HEK293 (cell line): Measurements from ENCODE around the gene ABCG1.

Experiments
- CTCF ChIA-PET: fragments of 350-600 bp; formaldehyde crosslinking; extraction: SDS; loops from one replicate; lab custom pipeline; 2021; ENCODE audit warnings: antibody characterized with exemption; lab: Yijun Ruan, JAX
- POLR2A ChIA-PET: fragments of 300-600 bp; formaldehyde crosslinking; extraction: SDS; loops from one replicate; lab custom pipeline; 2020; ENCODE audit warnings: antibody characterized with exemption, inconsistent platforms; lab: Yijun Ruan, JAX
- H3K27ac ChIP-seq: fragments of 200-500 bp; sonication (Bioruptor generic); 2 replicates; pipeline ENCODE4 v1.5.1; 2014; ENCODE audit warnings: low read depth, low read length, control low read depth, inconsistent platforms; ENCODE audit errors: extremely low read depth
- H3K36me3 ChIP-seq, 2 experiments: fragments of 200-500 bp in 1 of 2; sonication (Bioruptor generic) in 1 of 2; 1 replicate in 1 of 2; 2 replicates in 1 of 2; pipeline ENCODE4 v1.5.1; 2014 to 2017; ENCODE audit warnings: inconsistent platforms in 2 of 2, low read length in 2 of 2; ENCODE audit not compliant: control insufficient read depth in 2 of 2, insufficient read depth in 1 of 2
- H3K4me1 ChIP-seq: fragments of 200-500 bp; sonication (Bioruptor generic); 2 replicates; pipeline ENCODE4 v1.5.1; 2014; ENCODE audit warnings: mild to moderate bottlenecking, low read length, inconsistent platforms; ENCODE audit not compliant: control insufficient read depth, insufficient read depth
- H3K4me3 ChIP-seq: 2 replicates; pipeline ENCODE4 v1.5.1; 2011; ENCODE audit warnings: low read depth, mild to moderate bottlenecking, control low read depth, low read length, moderate library complexity
- H3K9me3 ChIP-seq: fragments of 200-500 bp; sonication (Bioruptor generic); 2 replicates; pipeline ENCODE4 v1.5.1; 2014; ENCODE audit warnings: low read depth, low read length, inconsistent platforms; ENCODE audit not compliant: control insufficient read depth, insufficient read depth
- AEBP2 ChIP-seq: fragments of 450-650 bp; formaldehyde crosslinking; IDR thresholded peaks from 2 replicates; pipeline ENCODE4 v1.5.1; 2016; ENCODE audit warnings: missing biosample characterization, missing genetic modification characterization, borderline replicate concordance
- KLF7 ChIP-seq: fragments of 450-650 bp; formaldehyde crosslinking; IDR thresholded peaks from 2 replicates; pipeline ENCODE4 v1.5.1; 2016; ENCODE audit warnings: missing biosample characterization, missing genetic modification characterization, borderline replicate concordance
- OVOL3 ChIP-seq: fragments of 450-650 bp; formaldehyde crosslinking; IDR thresholded peaks from 2 replicates; pipeline ENCODE4 v1.5.1; 2016; ENCODE audit warnings: missing biosample characterization, missing genetic modification characterization
- PRDM4 ChIP-seq: fragments of 450-650 bp; formaldehyde crosslinking; IDR thresholded peaks from 2 replicates; pipeline ENCODE4 v1.5.1; 2017; ENCODE audit warnings: missing biosample characterization, missing genetic modification characterization
- RBAK ChIP-seq: fragments of 450-650 bp; formaldehyde crosslinking; IDR thresholded peaks from 2 replicates; pipeline ENCODE4 v1.5.1; 2016; ENCODE audit warnings: missing biosample characterization, missing genetic modification characterization
- SETDB1 ChIP-seq: IDR thresholded peaks from one replicate; pipeline ENCODE4 v1.6.1; 2017; ENCODE audit warnings: mild to moderate bottlenecking, low read length, moderate library complexity, mixed read lengths; ENCODE audit not compliant: insufficient read length
- SP7 ChIP-seq: fragments of 450-650 bp; formaldehyde crosslinking; IDR thresholded peaks from 2 replicates; pipeline ENCODE4 v1.5.1; 2016; ENCODE audit warnings: missing biosample characterization, missing genetic modification characterization
- ZBTB20 ChIP-seq: fragments of 450-650 bp; formaldehyde crosslinking; IDR thresholded peaks from 2 replicates; pipeline ENCODE4 v1.5.1; 2016; ENCODE audit warnings: missing biosample characterization, missing genetic modification characterization
- ZFP69B ChIP-seq: fragments of 450-650 bp; formaldehyde crosslinking; IDR thresholded peaks from 2 replicates; pipeline ENCODE4 v1.5.1; 2016; ENCODE audit warnings: missing biosample characterization, missing genetic modification characterization
- ZNF10 ChIP-seq: fragments of 450-650 bp; formaldehyde crosslinking; IDR thresholded peaks from 2 replicates; pipeline ENCODE4 v1.5.1; 2017; ENCODE audit warnings: missing biosample characterization, missing genetic modification characterization
- ZNF132 ChIP-seq: fragments of 450-650 bp; formaldehyde crosslinking; IDR thresholded peaks from 2 replicates; pipeline ENCODE4 v1.5.1; 2017; ENCODE audit warnings: missing biosample characterization, missing genetic modification characterization, borderline replicate concordance
- ZNF155 ChIP-seq: fragments of 450-650 bp; formaldehyde crosslinking; IDR thresholded peaks from 2 replicates; pipeline ENCODE4 v1.5.1; 2016; ENCODE audit warnings: missing biosample characterization, missing genetic modification characterization
- ZNF184 ChIP-seq: fragments of 450-650 bp; IDR thresholded peaks from 2 replicates; pipeline ENCODE4 v1.5.1; 2018; ENCODE audit warnings: missing biosample characterization, mild to moderate bottlenecking, missing genetic modification characterization
- ZNF202 ChIP-seq: fragments of 450-650 bp; formaldehyde crosslinking; IDR thresholded peaks from 2 replicates; pipeline ENCODE4 v1.5.1; 2016; ENCODE audit warnings: missing biosample characterization, missing genetic modification characterization, borderline replicate concordance
- ZNF214 ChIP-seq: fragments of 450-650 bp; formaldehyde crosslinking; IDR thresholded peaks from 2 replicates; pipeline ENCODE4 v1.5.1; 2017; ENCODE audit warnings: missing biosample characterization, mild to moderate bottlenecking, missing genetic modification characterization, borderline replicate concordance
- ZNF394 ChIP-seq: fragments of 450-650 bp; formaldehyde crosslinking; IDR thresholded peaks from 2 replicates; pipeline ENCODE4 v1.5.1; 2016; ENCODE audit warnings: missing biosample characterization, missing genetic modification characterization, mild to moderate bottlenecking, moderate library complexity, borderline replicate concordance
- ZNF398 ChIP-seq: fragments of 450-650 bp; formaldehyde crosslinking; IDR thresholded peaks from 2 replicates; pipeline ENCODE4 v1.5.1; 2017; ENCODE audit warnings: missing biosample characterization, missing genetic modification characterization
- ZNF48 ChIP-seq: fragments of 450-650 bp; formaldehyde crosslinking; IDR thresholded peaks from 2 replicates; pipeline ENCODE4 v1.5.1; 2016; ENCODE audit warnings: missing biosample characterization, missing genetic modification characterization
- ZNF571 ChIP-seq: fragments of 450-650 bp; formaldehyde crosslinking; IDR thresholded peaks from 2 replicates; pipeline ENCODE4 v1.5.0; 2017; ENCODE audit warnings: missing biosample characterization, missing genetic modification characterization
- ZNF624 ChIP-seq: fragments of 450-650 bp; formaldehyde crosslinking; IDR thresholded peaks from 2 replicates; pipeline ENCODE4 v1.5.1; 2017; ENCODE audit warnings: missing biosample characterization, missing genetic modification characterization
- ZNF658 ChIP-seq: fragments of 450-650 bp; formaldehyde crosslinking; IDR thresholded peaks from 2 replicates; pipeline ENCODE4; 2016; ENCODE audit warnings: missing biosample characterization, missing genetic modification characterization
- ZNF704 ChIP-seq: fragments of 450-650 bp; formaldehyde crosslinking; IDR thresholded peaks from 2 replicates; pipeline ENCODE4 v1.5.1; 2016; ENCODE audit warnings: missing biosample characterization, missing genetic modification characterization
- ZNF792 ChIP-seq: fragments of 450-650 bp; formaldehyde crosslinking; IDR thresholded peaks from 2 replicates; pipeline ENCODE4 v1.5.1; 2016; ENCODE audit warnings: missing biosample characterization, missing genetic modification characterization
- ZSCAN18 ChIP-seq: fragments of 450-650 bp; formaldehyde crosslinking; IDR thresholded peaks from 2 replicates; pipeline ENCODE4 v1.5.1; 2016; ENCODE audit warnings: missing biosample characterization, missing genetic modification characterization

Gene ABCG1

GRCh38 chr21:42188663-42189062, 30.3 kb upstream of the ABCG1 start:
- CTCF ChIA-PET: interaction anchor here (1.4 kb wide), 1 partner anchor 44 kb away, joined by 3 read pairs; no protein-coding TSS in a partner anchor
- H3K4me3 ChIP-seq: no peak overlapping the region
- H3K9me3 ChIP-seq: no peaks in the 10 kb centered on the region
- H3K27ac ChIP-seq: no peak overlapping the region
- POLR2A ChIA-PET: no interaction called here
- TF ChIP-seq ZNF214 (tag by site-specific recombination) (no peak), PRDM4 (no peak), ZNF658 (tag by site-specific recombination) (no peak), OVOL3 (tag by site-specific recombination) (no peak), KLF7 (tag by site-specific recombination) (no peak)
- no peaks in the 10 kb centered on the region for H3K4me1 ChIP-seq
- H3K36me3 ChIP-seq: no peaks in the 10 kb centered on the region; a peak in 1 of 3 replicates

- ChIA-PET CTCF (interaction anchor here (0.6 to 2.0 kb wide), 4 partner anchors 12 to 44 kb away, joined by 3 to 5 read pairs (median 4); no protein-coding TSS in a partner anchor), POLR2A (no interaction called here)
- Histone ChIP-seq H3K4me1 (no peaks in the 10 kb centered on the region), H3K4me3 (no peak overlapping the region), H3K36me3 (no peaks in the 10 kb centered on the region), H3K9me3 (no peaks in the 10 kb centered on the region), H3K27ac (no peak overlapping the region)
- TF ChIP-seq ZNF48 (tag by site-specific recombination) (no peak), ZNF792 (no peak), ZNF398 (tag by site-specific recombination) (no peak), ZNF571 (tag by site-specific recombination) (no peak), ZNF10 (no peak), ZNF624 (tag by site-specific recombination) (no peak), ZFP69B (tag by site-specific recombination) (no peak), ZNF202 (no peak), ZNF155 (tag by site-specific recombination) (no peak), RBAK (no peak), ZNF704 (no peak), ZSCAN18 (tag by site-specific recombination) (no peak), ZBTB20 (tag by site-specific recombination) (no peak), AEBP2 (tag by site-specific recombination) (no peak), ZNF184 (tag by site-specific recombination) (no peak), SETDB1 (no peak), SP7 (no peak), ZNF394 (tag by site-specific recombination) (no peak), ZNF132 (no peak)
Measured at GRCh38 chr21:42189431-42189830, 29.5 kb upstream of the ABCG1 start.
